HG03354 (cell line): Measurements from ENCODE around the gene KIF26B.
"Not testable (repeated sequence)": the region's sequence is repeated elsewhere in the genome, so short reads cannot be mapped to it uniquely, and the experiment has no call there.

ENCODE experiments used
- ATAC-seq: cut with Tn5 transposase; IDR thresholded peaks from one replicate; pipeline ENCODE4 v1.9.1; 2021; ENCODE audit warnings: mild to moderate bottlenecking; ENCODE audit not compliant: unreplicated experiment, poor library complexity, severe bottlenecking

The KIF26B gene

DNA sequence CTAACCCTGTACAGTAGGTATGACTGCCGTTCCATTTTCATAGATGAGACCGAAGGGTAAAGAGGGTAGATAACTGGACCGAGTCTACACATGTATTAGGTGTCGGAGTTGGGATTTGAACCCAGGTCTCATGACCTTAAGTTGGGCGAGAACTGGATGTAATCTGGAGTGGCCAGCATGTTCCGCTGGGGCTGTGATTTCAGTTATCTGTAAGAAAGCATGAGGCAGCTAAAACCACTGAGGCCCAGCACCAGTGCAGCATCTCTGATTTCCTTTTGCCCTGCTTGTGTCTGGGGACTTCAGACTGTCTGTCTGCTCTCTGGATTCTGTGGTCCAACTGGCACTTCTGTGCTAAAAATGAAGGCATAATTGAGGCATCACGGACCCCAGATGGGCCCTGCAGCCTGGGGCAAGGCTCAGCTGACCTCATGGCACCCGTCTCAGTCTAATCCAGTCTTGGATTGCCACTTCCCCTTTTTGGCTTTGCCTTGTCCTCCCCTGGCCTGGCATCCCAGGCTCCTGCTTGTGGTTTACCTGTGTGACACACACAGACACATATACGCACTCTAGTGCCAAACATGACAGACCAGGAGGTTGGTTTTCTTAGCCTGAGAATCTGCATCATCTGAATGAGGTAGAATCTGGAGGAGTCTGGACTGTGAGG lies 180.2 kb downstream of the KIF26B start:
- ATAC-seq, result no peak

DNA sequence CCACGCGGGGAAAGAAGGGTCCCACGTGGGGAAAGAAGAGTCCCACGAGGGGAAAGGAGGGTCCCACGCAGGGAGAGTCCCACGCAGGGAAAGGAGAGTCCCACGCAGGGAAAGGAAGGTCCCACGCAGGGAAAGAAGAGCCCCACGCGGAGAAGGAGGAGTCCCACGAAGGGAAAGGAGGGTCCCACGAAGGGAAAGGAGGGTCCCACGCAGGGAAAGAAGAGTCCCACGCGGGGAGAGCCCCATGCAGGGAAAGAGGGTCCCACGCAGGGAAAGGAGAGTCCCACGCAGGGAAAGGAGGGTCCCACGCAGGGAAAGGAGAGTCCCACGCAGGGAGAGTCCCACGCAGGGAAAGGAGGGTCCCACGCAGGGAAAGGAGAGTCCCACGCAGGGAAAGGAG lies 180.9 kb downstream of the KIF26B start:
- ATAC-seq, result not testable (repeated sequence)

DNA sequence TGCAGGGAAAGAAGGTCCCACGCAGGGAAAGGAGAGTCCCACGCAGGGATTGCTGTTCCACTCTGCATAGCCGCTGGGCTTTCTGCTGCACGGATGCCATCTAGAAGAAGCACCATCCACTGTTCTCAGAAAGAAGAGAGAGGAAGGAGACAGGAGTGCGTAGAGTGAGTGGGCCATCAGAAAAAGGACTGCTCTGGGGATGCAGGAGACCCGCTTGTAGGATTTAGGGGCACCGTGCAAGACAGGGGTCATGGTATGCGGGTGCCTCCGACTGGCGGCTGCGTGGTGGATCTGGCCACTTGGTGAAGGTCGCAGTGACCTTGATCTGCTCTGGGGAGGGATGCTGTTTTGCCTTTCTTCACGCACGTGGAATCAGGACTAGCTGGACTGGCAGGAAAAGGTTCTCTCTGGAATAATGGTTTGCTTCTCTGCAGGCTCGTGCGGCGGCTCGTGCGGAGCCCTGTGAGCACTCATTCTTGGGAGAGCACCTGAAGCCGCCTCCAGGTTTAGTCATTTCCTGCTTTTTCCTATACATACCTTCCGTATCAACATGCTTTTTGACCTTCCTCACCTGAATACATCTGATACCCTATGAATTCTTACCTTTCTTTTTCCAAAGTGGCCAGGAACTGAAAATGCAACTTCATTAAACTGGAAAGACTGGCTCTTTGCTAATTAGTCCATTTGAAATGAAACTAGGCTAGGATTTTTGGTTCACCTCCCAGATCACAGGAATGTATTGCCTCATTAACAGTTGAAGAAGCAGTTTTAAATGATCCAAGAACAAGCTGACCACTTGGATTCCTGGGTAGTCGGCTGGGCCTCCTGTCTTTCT lies 181.6 kb downstream of the KIF26B start:
- ATAC-seq, result no peak

DNA sequence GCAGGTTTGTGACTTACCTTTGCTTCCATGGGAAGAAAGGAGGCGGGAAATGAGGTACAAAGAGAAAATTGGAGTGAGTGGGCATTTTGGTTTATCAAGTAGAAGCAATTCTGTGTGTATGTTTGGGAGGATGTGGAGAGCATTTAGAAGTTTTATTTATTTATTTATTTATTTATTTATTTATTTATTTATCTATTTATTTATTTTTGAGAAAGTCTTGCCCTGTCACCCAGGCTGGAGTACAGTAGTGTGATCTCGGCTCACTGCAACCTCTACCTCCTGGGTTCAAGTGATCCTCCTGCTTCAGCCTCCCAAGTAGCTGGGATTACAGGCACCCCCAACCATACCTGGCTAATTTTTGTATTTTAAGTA lies 182.2 kb downstream of the KIF26B start:
- not testable (repeated sequence) for ATAC-seq

DNA sequence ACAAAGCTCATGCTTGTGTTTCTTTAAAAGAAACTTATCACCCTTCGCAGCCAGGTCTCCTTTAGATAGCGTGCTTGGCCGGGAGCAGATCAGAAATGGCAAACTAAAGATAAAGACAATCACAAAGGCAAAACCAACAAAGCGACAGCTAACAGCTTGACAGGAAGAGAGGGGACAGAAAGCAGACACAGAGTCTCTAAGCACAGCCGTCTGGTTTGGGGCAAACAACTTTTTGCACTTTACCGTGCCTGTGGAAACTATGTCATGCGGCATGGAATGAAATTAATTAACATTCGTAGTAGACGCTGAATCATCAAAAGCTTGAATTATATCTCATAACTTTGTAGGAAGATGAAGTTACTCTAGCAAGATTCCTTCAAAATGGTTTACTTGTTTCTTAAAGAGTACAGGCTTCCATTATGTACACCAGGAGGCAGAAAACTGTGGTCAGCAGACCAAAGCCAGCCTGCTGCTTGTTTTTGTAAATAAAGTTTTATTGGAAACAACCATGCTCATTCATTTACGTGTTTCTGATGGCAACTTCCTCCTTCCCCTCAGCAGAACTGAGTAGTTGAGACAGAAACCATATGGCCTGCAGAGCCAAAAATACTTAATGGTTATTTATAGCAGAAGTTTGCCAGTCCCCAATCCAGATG lies 183.2 kb downstream of the KIF26B start:
- no peak for ATAC-seq

DNA sequence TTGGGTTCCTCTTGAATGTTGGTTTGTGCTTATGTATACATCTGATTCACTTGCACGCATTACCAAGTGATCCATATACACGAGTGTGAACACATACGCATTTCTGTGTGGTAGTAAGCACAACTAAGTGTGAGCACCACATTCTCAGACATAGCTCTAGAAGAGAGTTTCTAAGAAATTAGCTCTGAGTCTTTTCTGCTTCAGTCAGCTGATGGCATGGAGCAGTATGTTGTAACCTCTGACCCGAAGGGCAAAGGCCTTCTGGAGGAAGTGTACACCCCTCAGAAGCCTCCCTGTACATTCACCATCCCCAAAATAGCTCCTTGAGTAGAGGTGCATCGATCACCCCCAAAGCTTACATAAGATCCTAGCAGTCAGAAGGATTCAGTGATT lies 183.7 kb downstream of the KIF26B start:
- ATAC-seq, result no peak

DNA sequence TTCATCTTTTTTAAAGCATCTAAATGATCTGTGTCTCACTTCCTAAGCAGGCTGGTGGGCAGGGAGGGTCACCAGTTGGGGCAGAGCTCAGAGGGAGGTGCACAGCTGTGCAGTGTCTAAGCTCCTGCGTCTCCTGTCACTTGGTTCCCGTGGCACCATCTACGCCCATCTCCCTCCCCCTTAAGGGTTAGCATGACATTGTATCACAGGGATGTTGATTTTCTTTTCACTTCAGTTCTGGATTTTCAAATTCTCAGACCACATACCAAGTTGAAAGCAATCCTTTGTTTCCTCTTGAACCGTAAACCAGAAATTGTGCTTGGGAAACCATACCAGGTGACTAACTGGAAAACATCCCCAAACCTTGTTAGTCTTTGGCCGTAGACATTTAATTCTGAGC lies 187.0 kb downstream of the KIF26B start:
- ATAC-seq, result no peak

DNA sequence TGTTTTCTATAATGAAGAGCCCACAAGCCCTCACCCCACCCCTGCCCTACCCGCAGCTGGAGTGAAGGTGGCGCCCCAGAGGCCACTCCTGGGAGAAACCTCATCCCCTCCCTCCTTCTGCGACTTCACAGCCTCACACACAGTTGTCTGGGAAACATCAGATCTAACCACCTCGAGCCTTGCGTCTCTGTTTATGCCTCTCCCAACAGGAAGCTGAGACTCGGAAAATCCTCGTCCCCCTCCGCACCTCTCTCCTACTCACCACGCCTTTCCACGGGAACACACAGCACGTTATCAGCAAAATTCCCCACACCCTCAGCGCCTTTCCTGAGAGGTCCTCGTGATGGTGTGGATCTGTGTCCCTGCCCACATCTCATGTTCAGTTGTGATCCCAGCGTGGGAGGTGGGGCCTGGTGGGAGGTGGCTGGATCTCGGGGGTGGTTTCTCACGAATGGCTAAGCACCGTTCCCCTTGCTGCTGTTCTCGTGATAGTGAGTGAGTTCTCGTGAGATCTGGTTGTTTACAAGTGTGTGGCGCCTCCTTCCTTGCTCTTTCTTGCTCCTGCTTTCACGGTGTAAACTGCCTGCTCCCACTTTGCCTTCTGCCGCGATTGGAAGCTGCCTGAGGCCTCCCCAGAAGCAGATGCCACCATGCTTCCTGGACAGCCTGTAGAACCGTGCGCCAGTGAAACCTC lies 190.6 kb downstream of the KIF26B start:
- ATAC-seq, result no peak

DNA sequence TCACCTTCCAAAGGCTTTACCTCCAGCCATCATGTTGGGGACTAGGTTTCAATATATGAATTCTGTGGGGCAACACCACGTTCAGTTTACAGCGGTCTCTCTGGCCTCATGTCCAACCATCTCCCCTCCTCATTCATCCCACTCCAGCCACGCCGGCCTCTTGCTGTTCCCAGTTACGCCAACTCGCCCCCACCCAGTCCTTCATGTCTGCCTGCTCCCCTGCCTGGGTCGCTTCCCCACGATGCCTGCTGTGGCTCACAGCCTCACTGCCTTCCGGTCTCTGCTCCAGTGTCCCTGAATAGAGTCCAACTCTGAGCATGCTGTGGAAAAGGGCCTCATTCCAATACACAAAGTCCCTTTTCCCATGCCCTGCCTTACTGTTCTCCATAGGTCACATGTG lies 193.8 kb downstream of the KIF26B start:
- ATAC-seq, result no peak

DNA sequence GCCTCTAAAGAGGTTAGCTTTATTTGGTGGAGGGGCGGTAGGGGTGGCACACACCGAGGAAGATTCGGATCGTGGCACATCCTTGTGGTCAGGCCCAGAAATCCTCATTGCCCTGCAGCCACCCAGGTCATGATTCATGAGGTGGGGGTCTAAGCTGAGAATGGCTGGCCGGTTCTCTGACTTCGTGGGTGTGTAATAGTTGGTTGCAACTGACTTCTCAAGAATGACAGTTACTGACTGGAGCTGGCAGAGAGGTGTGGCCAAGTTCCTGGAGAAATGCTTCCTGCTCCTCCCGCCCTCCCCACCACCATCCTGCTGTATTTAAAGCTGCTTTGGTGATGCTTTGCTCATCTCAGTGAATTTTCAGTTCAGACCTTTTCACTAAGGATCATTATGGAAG lies 198.6 kb downstream of the KIF26B start:
- no peak for ATAC-seq

DNA sequence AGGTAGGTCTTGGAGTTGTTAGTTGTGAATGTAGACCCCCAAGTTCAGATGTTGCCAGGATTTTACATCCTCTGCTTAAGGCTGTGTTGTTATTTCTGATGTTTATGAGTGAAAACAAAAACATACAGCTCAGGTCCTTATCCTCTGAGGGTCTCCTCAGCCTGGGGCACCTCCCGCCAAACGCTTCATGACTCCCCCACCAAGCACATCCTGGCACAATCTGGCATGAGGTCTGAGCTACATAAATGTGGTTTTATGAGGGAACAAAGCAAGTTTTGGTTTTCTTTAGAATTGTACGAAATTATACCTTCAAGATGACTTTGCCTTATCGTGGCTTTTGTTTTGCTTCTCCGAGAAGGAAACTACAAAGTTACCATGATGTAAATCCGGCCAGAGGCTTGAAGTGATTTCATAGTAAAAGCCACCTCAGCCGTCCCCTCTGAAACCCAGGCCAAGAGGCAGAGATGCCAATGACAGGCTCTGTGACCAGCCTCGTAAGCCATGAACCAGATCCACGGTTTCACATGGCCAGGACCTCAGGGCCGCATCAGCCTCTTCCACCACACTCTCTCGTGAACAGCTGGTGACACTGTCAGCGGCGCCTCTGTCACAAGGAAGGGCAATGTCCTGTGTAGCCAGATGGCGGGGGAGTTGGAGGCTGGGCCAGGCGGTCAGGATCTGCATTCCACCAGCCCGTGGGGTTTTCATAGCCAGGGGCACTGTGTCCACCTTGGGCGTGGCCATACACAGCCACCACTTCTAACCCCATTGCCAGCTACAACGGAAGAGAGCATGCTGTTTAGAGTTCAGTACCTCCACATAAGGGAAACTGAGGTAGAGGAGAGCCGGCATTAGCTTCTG lies 199.4 kb downstream of the KIF26B start:
- ATAC-seq, result no peak

DNA sequence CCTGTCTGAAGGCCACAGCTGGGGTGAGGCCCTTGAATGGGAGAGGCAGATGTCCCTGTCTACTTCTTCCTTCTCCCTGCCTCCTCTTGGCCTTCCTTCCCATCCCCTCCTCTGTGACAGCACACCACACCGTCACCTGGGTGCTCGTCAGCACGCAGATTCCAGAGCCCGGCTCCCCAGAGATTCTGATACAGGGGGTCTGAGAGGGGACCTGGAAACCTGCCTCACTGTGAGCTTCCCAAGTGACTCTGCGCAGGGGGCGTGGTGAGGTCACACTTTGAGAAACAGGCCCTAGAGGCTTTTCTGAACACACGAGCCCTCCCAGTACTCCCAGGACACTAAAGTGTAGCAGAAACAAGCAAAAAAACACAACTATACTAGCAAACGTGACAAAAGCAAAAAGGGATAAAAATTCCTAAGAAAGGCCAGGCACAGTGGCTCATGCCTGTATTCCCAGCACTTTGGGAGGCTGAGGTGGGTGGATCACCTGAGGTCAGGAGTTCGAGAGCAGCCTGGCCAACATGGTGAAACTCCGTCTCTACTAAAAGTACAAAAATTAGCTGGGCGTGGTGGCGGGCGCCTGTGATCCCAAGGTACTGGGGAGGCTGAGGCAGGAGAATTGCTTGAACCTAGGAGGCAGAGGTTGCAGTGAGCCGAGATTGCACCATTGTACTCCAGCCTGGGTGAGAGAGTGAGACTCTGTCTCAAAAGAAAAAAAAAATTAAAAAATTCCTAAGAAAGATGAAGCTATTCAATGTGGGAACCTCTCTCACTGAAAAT lies 201.3 kb downstream of the KIF26B start:
- ATAC-seq, result not testable (repeated sequence)

DNA sequence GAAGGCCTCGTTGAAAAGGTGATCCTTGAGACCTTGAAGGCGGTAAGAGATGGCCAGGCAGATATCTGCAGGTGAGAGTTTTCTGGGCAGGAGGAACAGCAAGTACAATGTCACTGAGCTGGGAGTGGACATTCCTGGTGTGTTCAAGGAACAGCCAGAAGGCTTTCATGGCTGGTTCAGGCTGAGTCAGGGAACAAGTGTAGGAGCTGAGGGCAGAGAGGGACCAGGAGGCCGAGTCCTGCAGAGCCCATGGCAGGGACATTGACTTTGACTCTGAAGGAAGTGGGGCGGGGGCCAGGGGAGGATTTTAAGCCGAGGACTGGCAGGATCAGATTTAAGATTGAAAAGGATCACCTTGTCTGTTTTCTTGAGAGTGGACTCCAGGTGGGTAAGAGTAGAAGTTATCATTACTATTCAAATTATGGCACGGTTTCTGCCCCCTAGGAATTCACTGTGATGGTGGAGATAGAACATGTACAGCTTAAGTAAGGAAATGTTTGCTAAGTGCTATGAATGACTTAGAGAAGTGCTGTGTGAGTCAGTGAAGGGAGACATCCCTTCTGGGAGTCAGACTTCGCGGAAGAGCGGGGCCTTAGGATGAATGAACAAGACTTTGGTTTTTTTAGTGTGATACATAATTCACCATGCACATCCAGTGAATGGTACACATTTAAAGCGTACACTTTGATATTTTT lies 202.3 kb downstream of the KIF26B start:
- no peak for ATAC-seq

DNA sequence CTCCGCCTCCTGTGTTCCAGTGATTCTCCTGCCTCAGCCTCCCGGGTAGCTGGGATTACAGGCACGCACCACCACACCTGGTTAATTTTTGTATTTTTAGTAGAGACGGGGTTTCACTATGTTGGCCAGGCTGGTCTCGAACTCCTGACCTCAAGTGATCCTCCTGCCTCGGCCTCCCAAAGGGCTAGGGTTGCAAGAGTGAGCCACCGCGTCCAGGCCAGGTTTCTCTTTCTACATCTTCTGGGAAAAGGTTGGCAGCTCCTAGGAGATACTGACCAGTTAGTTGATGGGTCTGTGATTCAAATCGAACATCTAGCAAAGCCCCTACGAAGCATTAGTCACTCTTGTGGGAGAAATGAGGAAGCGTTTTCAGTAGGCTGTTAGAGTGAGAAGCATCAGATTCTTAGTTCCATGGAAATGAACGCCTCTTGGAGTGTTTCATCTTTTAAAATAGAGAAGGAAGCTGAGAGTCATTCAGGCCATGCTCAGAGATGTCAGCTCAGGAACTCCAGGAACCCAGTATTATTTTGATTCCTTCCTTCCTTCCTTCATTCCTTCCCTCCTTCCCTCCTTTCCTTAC lies 204.4 kb downstream of the KIF26B start:
- not testable (repeated sequence) for ATAC-seq

DNA sequence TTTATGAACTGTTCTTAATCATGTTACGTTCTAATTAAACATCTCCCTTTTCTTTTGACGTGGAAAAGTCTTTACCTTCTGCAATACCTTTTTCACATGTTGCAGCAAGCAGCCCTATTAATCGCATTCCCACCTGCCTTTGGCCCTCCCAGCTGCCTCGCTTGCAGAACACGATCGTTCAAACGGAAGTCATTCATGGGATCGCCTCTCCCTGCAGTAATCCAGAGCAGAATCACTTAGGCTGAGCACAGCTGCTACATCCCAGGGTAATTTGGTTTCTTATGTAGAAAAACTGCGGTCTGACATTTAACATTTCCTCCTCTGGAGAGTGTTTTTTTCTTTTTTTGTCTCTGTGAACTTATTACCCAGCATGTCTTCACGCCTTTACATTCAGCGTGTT lies 206.3 kb downstream of the KIF26B start:
- no peak for ATAC-seq

DNA sequence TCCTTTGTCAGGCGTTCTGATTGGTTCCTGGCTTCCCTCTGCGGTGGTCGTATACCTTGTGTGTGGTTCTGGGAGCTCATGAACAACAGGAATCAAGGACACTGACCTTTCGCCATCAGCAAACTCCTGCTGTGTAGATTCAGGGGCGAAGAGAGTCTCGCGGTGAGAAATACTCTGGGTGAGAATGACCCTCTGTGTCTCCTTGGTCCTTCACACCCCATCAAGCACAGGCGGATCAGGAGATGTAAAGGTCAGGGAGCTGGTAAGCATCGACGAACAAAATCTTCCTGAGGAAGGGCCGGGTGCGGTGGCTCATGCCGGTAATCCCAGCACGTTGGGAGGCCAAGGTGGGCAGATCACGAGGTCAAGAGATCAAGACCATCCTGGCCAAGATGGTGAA lies 207.2 kb downstream of the KIF26B start:
- ATAC-seq, result no peak

DNA sequence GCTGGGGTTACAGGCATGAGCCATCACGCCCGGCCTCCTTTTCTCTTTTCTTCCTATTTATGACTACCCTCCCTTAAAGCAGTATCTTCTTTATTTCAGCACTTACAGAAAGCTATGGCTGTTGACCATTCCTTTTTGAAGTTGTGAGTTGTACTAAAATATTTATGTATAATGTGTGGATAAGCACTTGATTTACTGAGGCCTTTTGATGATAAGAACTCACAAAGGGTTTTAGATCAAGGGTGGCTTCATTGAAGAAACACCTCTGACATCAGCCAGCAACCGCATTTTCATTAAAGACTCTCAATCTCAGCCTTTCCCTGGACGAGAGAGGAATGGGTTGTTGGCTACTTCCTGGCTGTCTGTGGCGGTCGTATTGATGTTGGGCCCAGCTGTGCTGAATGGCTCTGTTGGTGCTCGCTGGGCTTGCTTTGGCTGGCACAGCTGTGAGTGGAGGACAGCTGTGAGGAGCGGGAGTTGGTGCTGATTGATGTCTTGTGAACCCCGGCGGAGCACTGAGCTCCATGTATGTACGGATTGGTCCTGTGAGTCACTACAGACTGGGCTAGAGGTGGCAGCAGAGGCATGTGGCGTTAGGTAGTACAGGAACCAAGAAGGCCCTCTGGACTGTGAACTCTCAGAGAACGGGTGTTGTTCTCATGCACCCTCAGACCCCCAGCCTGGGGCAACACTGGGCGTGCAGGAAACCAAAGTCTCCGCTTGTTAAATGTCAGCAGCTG lies 208.8 kb downstream of the KIF26B start:
- no peak for ATAC-seq
